Measurements from ENCODE around the gene FUT1.

- TF ChIP-seq, protein P1, sequence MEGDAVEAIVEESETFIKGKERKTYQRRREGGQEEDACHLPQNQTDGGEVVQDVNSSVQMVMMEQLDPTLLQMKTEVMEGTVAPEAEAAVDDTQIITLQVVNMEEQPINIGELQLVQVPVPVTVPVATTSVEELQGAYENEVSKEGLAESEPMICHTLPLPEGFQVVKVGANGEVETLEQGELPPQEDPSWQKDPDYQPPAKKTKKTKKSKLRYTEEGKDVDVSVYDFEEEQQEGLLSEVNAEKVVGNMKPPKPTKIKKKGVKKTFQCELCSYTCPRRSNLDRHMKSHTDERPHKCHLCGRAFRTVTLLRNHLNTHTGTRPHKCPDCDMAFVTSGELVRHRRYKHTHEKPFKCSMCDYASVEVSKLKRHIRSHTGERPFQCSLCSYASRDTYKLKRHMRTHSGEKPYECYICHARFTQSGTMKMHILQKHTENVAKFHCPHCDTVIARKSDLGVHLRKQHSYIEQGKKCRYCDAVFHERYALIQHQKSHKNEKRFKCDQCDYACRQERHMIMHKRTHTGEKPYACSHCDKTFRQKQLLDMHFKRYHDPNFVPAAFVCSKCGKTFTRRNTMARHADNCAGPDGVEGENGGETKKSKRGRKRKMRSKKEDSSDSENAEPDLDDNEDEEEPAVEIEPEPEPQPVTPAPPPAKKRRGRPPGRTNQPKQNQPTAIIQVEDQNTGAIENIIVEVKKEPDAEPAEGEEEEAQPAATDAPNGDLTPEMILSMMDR (IDR thresholded peaks at IDR 0.05): no peak
- TF ChIP-seq POLR2A (IDR thresholded peaks at IDR 0.05): no peak
Measured at GRCh38 chr19:48751845-48752495, 471 bp downstream of the FUT1 start.

Data from heart left ventricle (tissue), 13 donors.